Glutamatergic neuron (in vitro differentiated cells): ENCODE results near the gene GFM1. TPM values are rescaled to one million over a fixed set of nuclear protein-coding genes. Genes with fewer than 3 reads are reported as not detected.

Experiments
- DNase-seq: peaks from one replicate; pipeline ENCODE4 v3.0.0; 2022
- H3K27ac Mint-ChIP-seq: one replicate; pipeline ENCODE4 v1.8.0; 2020; ENCODE audit warnings: mild to moderate bottlenecking, mixed read lengths, inconsistent platforms; ENCODE audit not compliant: unreplicated experiment
- H3K27me3 Mint-ChIP-seq: one replicate; pipeline ENCODE4 v1.8.0; 2020; ENCODE audit warnings: mild to moderate bottlenecking, moderate library complexity, mixed read lengths, inconsistent platforms; ENCODE audit not compliant: unreplicated experiment
- H3K36me3 Mint-ChIP-seq: one replicate; pipeline ENCODE4 v1.8.0; 2020; ENCODE audit warnings: mild to moderate bottlenecking, mixed read lengths, inconsistent platforms; ENCODE audit not compliant: unreplicated experiment
- H3K4me1 Mint-ChIP-seq: one replicate; pipeline ENCODE4 v1.8.0; 2020; ENCODE audit warnings: mild to moderate bottlenecking, low read depth, mixed read lengths, inconsistent platforms; ENCODE audit not compliant: unreplicated experiment
- H3K4me3 Mint-ChIP-seq: one replicate; pipeline ENCODE4 v1.8.0; 2020; ENCODE audit warnings: mild to moderate bottlenecking, mixed read lengths, inconsistent platforms; ENCODE audit not compliant: unreplicated experiment
- H3K9me3 Mint-ChIP-seq: one replicate; pipeline ENCODE4 v1.8.0; 2020; ENCODE audit warnings: mild to moderate bottlenecking, moderate library complexity, mixed read lengths, inconsistent platforms; ENCODE audit not compliant: unreplicated experiment
- CTCF ChIP-seq: fragments of 200-600 bp; sonication (generic); IDR thresholded peaks from one replicate; pipeline ENCODE4 v1.5.0; 2021; ENCODE audit not compliant: partially characterized antibody, unreplicated experiment
- total RNA-seq: library from RNA; stranded (reverse); fragmentation: NEBNext Ultra II Directional; extraction: Animal tissue kit (Norgen Biotek cat#: 25700); gene quantifications from one replicate; pipeline ENCODE4 v1.2.1, GENCODE V29; 2021; ENCODE audit not compliant: unreplicated experiment

GFM1 gene
- total RNA-seq, 1 donor from 2014 or later, result 61.4 TPM

- no peak overlapping the region for H3K4me3 Mint-ChIP-seq
- no peak overlapping the region for H3K27ac Mint-ChIP-seq
- TF ChIP-seq CTCF, result no peak
- peaks cover 5% of the 10 kb centered on the region for H3K9me3 Mint-ChIP-seq
- DNase-seq, result no peak
- no peaks in the 10 kb centered on the region for H3K36me3 Mint-ChIP-seq
- no peaks in the 10 kb centered on the region for H3K4me1 Mint-ChIP-seq
- no peaks in the 10 kb centered on the region for H3K27me3 Mint-ChIP-seq
Measured at GRCh38 chr3:158711886-158712285, 67.6 kb downstream of the GFM1 start.

- TF ChIP-seq CTCF, result no peak
- H3K9me3 Mint-ChIP-seq, result peaks cover 5% of the 10 kb centered on the region
- H3K36me3 Mint-ChIP-seq, result no peaks in the 10 kb centered on the region
- H3K4me1 Mint-ChIP-seq, result no peaks in the 10 kb centered on the region
- peaks cover 4% of the 10 kb centered on the region for H3K27me3 Mint-ChIP-seq
- H3K27ac Mint-ChIP-seq, result no peak overlapping the region
- DNase-seq, result no peak
- no peak overlapping the region for H3K4me3 Mint-ChIP-seq
Measured at GRCh38 chr3:158712443-158712842, 68.1 kb downstream of the GFM1 start.

GRCh38 chr3:158713094-158713499, 68.8 kb downstream of the GFM1 start:
- TF ChIP-seq CTCF, result no peak
- H3K27ac Mint-ChIP-seq, result no peak overlapping the region
- no peak for DNase-seq
- peaks cover 5% of the 10 kb centered on the region for H3K9me3 Mint-ChIP-seq
- H3K4me3 Mint-ChIP-seq, result no peak overlapping the region
- no peaks in the 10 kb centered on the region for H3K4me1 Mint-ChIP-seq
- peaks cover 4% of the 10 kb centered on the region for H3K27me3 Mint-ChIP-seq
- no peaks in the 10 kb centered on the region for H3K36me3 Mint-ChIP-seq

GRCh38 chr3:158717576-158717975, 73.2 kb downstream of the GFM1 start:
- Mint-ChIP-seq H3K4me3 (no peak overlapping the region), H3K27ac (no peak overlapping the region), H3K4me1 (peaks cover 4% of the 10 kb centered on the region), H3K9me3 (peaks cover 1% of the 10 kb centered on the region), H3K36me3 (no peaks in the 10 kb centered on the region), H3K27me3 (peaks cover 4% of the 10 kb centered on the region)
- no peak for DNase-seq
- TF ChIP-seq CTCF, result no peak

DNA sequence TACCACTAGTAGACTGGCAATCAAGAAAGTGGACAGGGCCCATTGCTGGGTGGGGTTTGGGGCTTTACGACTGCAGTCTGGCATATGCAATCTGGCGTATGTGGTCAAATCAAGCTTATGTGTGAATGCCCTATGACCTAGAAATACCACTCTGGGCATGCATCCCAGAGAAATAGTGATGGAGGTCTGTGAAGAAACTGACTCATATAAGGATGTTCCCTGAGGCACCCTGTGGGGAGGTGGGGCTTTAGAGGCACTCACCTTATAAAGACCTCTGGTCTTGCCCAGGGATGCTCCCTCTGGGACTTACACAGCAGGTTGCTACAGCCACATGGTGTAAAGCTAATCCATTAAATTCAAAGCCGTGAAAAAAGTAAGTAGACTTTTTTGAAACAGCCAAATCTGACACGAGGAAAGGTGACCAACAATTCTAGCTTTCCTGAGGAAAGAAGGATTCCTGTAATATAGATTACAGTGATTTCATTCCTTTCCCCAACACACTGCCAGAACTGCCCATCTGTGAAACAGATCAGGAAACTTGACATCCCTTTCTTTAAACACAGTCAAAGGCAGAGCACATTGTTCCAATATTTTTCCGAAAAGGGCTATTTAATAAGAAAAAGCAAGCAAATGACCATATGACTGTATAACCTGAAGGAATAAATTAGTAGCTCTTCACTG, 74.3 kb downstream of the GFM1 start:
- Mint-ChIP-seq H3K27ac (no peak overlapping the region), H3K4me1 (peaks cover 4% of the 10 kb centered on the region), H3K36me3 (no peaks in the 10 kb centered on the region), H3K9me3 (peaks cover 1% of the 10 kb centered on the region), H3K4me3 (no peak overlapping the region), H3K27me3 (peaks cover 4% of the 10 kb centered on the region)
- no peak for DNase-seq
- TF ChIP-seq CTCF, result no peak
